Neuron (in vitro differentiated cells): Measurements from ENCODE around the gene RGS19.

Experiments
- H2AFZ ChIP-seq: one replicate; pipeline ENCODE4 v1.6.1; 2013; ENCODE audit warnings: low read depth, mild to moderate bottlenecking, inconsistent platforms, low read length, moderate library complexity
- H3K27me3 ChIP-seq: one replicate; pipeline ENCODE4 v1.6.1; 2013; ENCODE audit warnings: low read length; ENCODE audit not compliant: insufficient read depth
- H3K36me3 ChIP-seq: one replicate; pipeline ENCODE4 v1.6.1; 2013; ENCODE audit warnings: low read length; ENCODE audit not compliant: insufficient read depth
- H3K4me1 ChIP-seq: one replicate; pipeline ENCODE4 v1.6.1; 2013; ENCODE audit warnings: low read length; ENCODE audit not compliant: insufficient read depth
- H3K4me3 ChIP-seq: 2 replicates; pipeline ENCODE4 v1.5.1; 2013; ENCODE audit warnings: mild to moderate bottlenecking, low read length, moderate library complexity
- H3K9me3 ChIP-seq: one replicate; pipeline ENCODE4 v1.6.1; 2013; ENCODE audit warnings: low read length

The RGS19 gene

GRCh38 chr20:64037199-64037497, 42.2 kb downstream of the RGS19 start:
- Histone ChIP-seq H3K9me3 (no peaks in the 10 kb centered on the region), H2AFZ (no peak overlapping the region), H3K4me1 (peaks cover 16% of the 10 kb centered on the region), H3K27me3 (peaks cover 39% of the 10 kb centered on the region), H3K4me3 (no peak overlapping the region), H3K36me3 (peaks cover 27% of the 10 kb centered on the region)

GRCh38 chr20:64036346-64037198, 42.7 kb downstream of the RGS19 start:
- peaks cover 33% of the 10 kb centered on the region for H3K36me3 ChIP-seq
- peaks cover 33% of the 10 kb centered on the region for H3K27me3 ChIP-seq
- no peaks in the 10 kb centered on the region for H3K9me3 ChIP-seq
- peaks cover 16% of the 10 kb centered on the region for H3K4me1 ChIP-seq
- no peak overlapping the region for H2AFZ ChIP-seq
- no peak overlapping the region for H3K4me3 ChIP-seq

DNA sequence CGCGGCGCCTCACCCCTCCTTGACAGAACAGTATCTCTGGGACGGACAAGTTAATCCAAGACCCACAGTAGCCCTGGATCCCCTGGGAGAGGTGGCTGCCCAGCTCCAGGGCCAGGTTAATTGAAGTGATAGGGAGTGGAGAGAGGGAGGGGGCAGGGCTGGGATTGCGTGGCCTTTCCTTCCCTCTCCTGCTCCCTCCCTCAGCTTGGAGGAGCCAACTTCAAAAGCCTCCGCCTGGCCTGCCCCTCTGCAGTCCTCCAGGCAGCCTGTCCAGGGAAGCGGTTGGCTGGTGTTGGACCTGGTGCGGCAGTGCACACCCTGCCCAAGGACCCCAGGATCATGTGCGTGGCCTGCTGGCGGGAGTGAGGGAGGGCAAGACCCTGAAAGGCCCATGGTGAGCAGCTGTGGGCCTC, 43.4 kb downstream of the RGS19 start, which contains the start of gene C20orf204:
Gene C20orf204 (plus strand): TSS at position 250 of the 413 bp plus-strand sequence. CDS start 142 bp downstream, at position 392.
- Histone ChIP-seq H3K9me3 (no peaks in the 10 kb centered on the region), H3K4me1 (peaks cover 16% of the 10 kb centered on the region), H3K27me3 (peaks cover 27% of the 10 kb centered on the region), H2AFZ (no peak within 1 kb of the TSS), H3K4me3 (no peak within 1 kb of the TSS), H3K36me3 (peaks cover 33% of the 10 kb centered on the region)

DNA sequence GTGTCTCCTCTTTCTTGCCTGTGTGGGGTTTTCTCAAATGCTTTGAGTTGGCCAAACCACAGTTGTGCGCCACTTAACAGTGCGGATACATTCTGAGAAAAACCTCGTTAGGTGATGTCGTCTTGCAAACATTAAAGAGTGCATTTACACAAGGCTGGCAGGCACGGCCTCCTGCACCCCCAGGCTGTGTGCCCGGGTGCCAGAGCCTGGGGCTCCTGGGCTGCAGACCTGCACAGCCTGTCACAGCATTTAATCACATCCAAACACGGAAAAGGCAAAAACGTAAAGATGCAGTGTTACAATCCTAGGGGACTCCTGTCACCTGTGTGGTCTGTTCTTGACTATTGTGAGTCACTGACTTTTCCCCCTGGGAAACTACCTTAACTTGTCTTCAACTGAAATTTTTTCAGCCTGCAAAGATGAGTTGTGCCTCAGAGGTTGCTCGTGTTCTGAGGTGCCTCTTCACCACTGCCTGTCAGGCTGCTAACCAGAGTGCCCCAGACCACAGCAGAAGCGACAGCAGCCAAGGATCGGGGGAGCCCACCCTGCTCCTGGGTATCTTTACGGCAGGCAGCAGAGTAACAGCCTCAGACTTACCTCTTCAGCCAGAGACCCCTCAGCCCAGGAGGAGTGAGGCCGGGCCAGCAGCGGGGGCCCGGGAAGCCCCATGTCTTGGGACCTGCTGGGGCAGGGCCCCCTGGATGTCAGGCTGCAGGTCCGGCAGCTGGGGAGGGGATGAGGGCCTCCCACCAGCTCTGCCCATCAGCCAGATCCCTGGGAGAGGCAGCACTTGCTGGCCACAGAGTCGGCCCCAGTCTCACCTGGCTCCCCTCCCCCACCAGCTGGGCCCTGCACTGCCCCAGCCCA, 44.0 kb downstream of the RGS19 start:
- H3K4me1 ChIP-seq = peaks cover 16% of the 10 kb centered on the region
- H2AFZ ChIP-seq = no peak overlapping the region
- peaks cover 20% of the 10 kb centered on the region for H3K27me3 ChIP-seq
- peaks cover 39% of the 10 kb centered on the region for H3K36me3 ChIP-seq
- H3K4me3 ChIP-seq = no peak overlapping the region
- no peaks in the 10 kb centered on the region for H3K9me3 ChIP-seq

- Histone ChIP-seq H3K4me1 (peaks cover 7% of the 10 kb centered on the region), H2AFZ (no peak overlapping the region), H3K27me3 (peaks cover 9% of the 10 kb centered on the region), H3K4me3 (no peak overlapping the region), H3K9me3 (no peaks in the 10 kb centered on the region), H3K36me3 (peaks cover 51% of the 10 kb centered on the region)
Observed at GRCh38 chr20:64033981-64034493, 45.3 kb downstream of the RGS19 start.

DNA sequence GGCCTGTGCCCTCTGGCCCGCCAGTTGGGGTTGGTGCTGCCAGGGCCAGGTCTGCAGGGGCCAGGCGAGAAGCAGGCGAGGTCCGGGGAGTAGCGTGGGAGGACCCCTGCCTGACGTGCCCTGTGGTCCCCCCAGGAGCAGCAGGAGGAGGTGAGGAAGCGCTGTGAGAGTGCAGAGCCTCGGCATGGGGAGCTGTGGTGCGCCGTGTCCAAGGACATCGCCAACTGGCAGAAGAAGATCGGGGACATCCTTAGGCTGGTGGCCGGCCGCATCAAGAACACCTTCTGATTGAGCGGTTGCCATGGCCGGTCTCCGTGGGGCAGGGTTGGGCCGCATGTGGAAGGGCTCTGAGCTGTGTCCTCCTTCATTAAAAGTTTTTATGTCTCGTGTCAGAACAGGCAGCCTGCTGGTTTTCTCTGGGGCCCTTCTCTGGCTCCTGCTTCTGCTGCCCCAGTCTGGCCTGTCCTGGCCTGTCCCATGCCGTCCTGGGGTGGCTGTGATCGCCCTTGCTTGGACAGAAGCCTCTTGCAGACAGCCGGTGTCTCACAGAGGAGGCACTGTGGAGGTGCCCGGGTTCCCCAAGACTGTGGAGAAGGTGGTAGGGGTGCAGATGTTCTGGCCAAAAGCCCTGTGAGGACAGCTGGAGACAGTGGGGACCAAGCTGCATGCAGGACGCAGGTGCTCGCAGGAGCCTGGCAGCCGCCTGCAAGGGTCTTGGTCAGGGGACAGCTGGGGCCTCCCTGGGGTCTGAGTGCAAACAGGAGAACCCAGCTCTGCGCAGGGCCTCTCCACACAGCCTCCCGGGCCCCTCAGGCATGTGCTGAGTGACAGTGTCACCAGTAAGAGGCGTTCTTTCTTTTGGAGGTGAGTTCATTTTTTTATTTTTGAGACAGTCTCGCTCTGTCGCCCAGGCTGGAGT, 46.4 kb downstream of the RGS19 start:
- Histone ChIP-seq H2AFZ (no peak overlapping the region), H3K36me3 (peaks cover 58% of the 10 kb centered on the region), H3K27me3 (peaks cover 5% of the 10 kb centered on the region), H3K4me1 (peaks cover 7% of the 10 kb centered on the region), H3K4me3 (no peak overlapping the region), H3K9me3 (no peaks in the 10 kb centered on the region)

- Histone ChIP-seq H3K4me1 (peaks cover 7% of the 10 kb centered on the region), H3K4me3 (no peak overlapping the region), H3K27me3 (no peaks in the 10 kb centered on the region), H3K9me3 (no peaks in the 10 kb centered on the region), H3K36me3 (peaks cover 69% of the 10 kb centered on the region), H2AFZ (no peak overlapping the region)
Observed at GRCh38 chr20:64031822-64032314, 47.5 kb downstream of the RGS19 start.

DNA sequence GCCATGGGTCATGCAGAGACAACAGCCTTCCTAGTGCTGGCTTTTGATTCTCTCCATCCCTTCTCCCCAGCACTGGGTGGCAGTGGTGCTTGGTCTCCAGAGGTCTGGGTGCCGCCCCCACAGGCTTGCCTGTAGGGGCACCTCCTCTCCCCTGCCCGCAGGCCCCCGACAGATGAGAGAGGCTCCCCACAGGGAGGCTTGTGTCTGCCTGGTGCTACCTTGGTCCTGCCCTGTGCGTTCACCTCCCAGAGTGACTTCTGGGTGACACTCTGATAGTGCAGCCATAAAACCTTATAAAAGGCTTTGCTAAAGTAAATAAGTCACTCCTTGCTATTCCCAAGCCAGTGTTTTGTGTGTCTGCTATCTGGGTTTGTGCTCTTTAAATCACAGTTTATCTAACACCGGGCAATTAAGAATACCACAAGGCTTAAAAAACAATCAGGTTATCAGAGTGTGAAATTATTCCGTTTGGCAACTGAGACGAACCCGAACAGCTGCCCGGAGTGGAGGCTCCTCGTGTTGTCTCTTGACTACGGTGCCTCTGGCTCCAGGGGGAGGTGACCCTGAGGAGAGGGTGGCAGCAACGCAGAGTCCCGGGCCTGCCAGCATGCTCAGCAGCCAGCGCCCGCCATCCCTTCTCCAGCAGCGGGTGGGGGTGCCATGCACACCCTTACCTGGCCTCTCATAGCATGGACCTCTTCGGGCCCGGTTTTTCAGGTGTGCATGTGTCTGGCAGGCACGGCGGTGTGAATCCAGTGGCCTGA, 48.8 kb downstream of the RGS19 start:
- Histone ChIP-seq H3K4me1 (no peaks in the 10 kb centered on the region), H2AFZ (no peak overlapping the region), H3K27me3 (no peaks in the 10 kb centered on the region), H3K9me3 (no peaks in the 10 kb centered on the region), H3K4me3 (no peak overlapping the region), H3K36me3 (peaks cover 80% of the 10 kb centered on the region)

- H2AFZ ChIP-seq = no peak overlapping the region
- peaks cover 84% of the 10 kb centered on the region for H3K36me3 ChIP-seq
- no peaks in the 10 kb centered on the region for H3K9me3 ChIP-seq
- no peaks in the 10 kb centered on the region for H3K4me1 ChIP-seq
- no peak overlapping the region for H3K4me3 ChIP-seq
- no peaks in the 10 kb centered on the region for H3K27me3 ChIP-seq
Observed at GRCh38 chr20:64029293-64030117, 49.8 kb downstream of the RGS19 start.

DNA sequence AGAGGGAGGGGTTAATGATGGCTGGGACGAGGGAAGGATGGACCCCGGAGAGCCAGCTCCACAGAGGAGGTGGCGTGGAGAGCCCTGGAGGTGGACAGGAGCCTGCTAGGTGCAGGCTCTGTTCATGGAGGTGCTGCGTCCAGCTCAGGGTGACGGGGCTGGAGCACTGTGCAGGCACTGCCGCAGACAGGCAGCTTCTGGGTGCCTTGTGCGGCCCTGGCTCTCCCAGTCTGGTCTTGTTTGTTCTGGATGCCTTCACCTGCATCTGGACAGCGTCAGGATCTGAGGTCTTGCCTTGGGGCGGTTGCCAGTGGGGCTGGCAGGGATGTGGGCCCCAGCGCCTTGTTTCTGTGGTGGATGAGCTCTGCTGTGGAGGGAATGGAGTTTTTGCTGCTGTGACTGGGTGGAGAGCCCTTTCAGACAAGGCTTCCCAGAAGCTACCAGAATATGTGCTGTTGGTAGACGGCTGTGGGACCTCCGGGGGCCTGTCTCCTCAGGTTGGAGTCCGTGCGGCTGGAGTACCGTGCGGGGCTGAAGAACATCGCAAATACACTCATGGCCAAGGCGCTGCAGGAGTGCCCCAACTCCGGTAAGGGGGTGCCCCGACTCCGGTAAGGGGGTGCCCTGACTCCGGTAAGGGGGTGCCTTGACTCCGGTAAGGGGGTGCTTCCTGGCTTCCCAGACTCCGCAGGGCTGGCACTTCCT, 51.2 kb downstream of the RGS19 start:
- no peaks in the 10 kb centered on the region for H3K27me3 ChIP-seq
- H3K9me3 ChIP-seq = no peaks in the 10 kb centered on the region
- H3K4me1 ChIP-seq = no peaks in the 10 kb centered on the region
- peaks cover 86% of the 10 kb centered on the region for H3K36me3 ChIP-seq
- H2AFZ ChIP-seq = no peak overlapping the region
- H3K4me3 ChIP-seq = no peak overlapping the region
